Natural killer cell treated with Interleukin-12 subunit alpha and Interleukin-12 subunit beta and Interleukin-15 and Interleukin-18, amount 100 ng/mL, for 72 hours (primary cell): ENCODE data around the gene MAP2K6. TPM values are rescaled to one million over a fixed set of nuclear protein-coding genes. Genes with fewer than 3 reads are reported as not detected.
A peak's percentile ranks its signal among the peaks of the same experiment; 100 is the strongest.
"Not testable (repeated sequence)": the region's sequence is repeated elsewhere in the genome, so short reads cannot be mapped to it uniquely, and the experiment has no call there.

Experiments used
- ATAC-seq, 2 donors: fragments of 150-1000 bp; cut with Tn5 transposase in 1 of 2; sonication (Bioruptor Pico), chemical (Tn5 transposase) in 1 of 2; 2 replicates each; pipeline ENCODE4 v1.10.0; 2021
- DNase-seq: peaks from one replicate; pipeline ENCODE4 v3.0.0; 2022; ENCODE audit warnings: low spot score
- H3K27ac Mint-ChIP-seq, 2 donors: 1 replicate in 1 of 2; 2 replicates in 1 of 2; pipeline ENCODE4 v1.8.0; 2022; ENCODE audit warnings: mixed read lengths in 2 of 2, mild to moderate bottlenecking in 1 of 2, moderate library complexity in 1 of 2
- H3K27me3 Mint-ChIP-seq, 2 donors: 1 replicate in 1 of 2; 2 replicates in 1 of 2; pipeline ENCODE4 v1.8.0; 2022; ENCODE audit warnings: mixed read lengths in 2 of 2
- H3K36me3 Mint-ChIP-seq: one replicate; pipeline ENCODE4 v1.8.0; 2022; ENCODE audit warnings: mixed read lengths
- H3K4me1 Mint-ChIP-seq, 2 donors: 1 replicate in 1 of 2; 2 replicates in 1 of 2; pipeline ENCODE4 v1.8.0; 2022; ENCODE audit warnings: low read depth in 2 of 2, mixed read lengths in 2 of 2, mild to moderate bottlenecking in 1 of 2
- H3K4me3 Mint-ChIP-seq: one replicate; pipeline ENCODE4 v1.8.0; 2022; ENCODE audit warnings: mixed read lengths
- H3K9me3 Mint-ChIP-seq: 2 replicates; pipeline ENCODE4 v1.8.0; 2022; ENCODE audit warnings: mixed read lengths
- total RNA-seq, 2 donors: library from RNA; stranded (reverse); gene quantifications; one replicate each; pipeline ENCODE4 v1.2.3, GENCODE V29; 2022

Gene MAP2K6
- total RNA-seq, 2 donors from 2014 or later, result 0.36 to 0.53 TPM

DNA sequence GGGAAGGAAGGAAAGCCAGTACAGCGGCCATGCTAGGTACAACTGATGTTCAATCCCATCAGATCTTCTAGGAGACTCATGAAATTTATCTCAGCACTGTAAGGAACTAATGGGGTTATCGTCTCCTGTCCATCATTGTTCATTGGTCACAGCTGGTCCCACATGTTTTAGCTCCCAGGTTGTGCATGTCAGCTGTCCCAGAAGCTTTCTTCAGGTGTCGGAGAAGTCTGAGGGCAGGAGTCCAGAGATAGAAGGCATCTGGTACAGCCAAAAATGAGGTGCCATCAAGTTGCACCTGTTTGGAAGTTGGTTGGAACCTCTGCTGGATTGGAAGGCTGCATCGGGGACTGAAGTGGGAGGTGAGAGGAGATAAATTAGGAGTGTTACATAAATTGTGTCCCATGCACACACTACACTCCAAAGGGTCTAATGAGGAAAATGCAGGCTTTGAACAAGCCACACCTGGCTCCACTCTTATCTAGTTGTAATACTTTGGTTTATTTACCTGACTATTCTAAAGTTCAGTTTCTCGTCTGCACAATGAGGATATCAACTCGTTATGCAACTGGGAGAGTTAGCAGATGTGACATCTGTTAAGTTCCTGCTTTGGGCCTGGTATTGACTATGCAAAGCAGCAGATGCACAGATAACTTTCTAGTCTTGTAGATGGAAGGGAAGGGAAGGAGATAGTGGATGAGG, 62.9 kb downstream of the MAP2K6 start:
- Mint-ChIP-seq H3K27me3 (no peaks in the 10 kb centered on the region), H3K36me3 (no peaks in the 10 kb centered on the region), H3K4me3 (no peak overlapping the region), H3K9me3 (no peaks in the 10 kb centered on the region), H3K4me1 (peaks cover 13 to 16% of the 10 kb centered on the region in 2 donors), H3K27ac (no peak overlapping the region)
- ATAC-seq (no peak), DNase-seq (no peak)

DNA sequence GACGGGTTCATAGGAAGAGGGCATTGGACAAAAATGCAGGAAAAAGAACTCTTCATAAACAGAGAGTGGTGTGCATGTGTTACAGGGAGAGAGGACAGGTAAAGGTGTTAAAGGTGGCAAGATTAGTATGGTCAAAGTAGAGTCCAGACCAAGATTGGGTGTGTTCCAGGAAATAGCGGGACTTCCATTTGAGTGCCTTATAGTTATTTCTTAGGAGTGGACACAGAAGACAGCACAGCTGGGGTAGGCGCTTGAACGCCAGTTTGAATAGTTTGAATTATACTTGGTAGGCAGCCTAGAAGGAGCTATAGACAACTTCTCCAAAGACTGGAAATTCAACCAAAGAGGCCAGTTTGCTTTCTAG, 63.4 kb downstream of the MAP2K6 start:
- no peaks in the 10 kb centered on the region for H3K36me3 Mint-ChIP-seq
- no peak overlapping the region for H3K4me3 Mint-ChIP-seq
- DNase-seq (no peak), ATAC-seq (no peak)
- H3K27ac Mint-ChIP-seq, result no peak overlapping the region
- H3K9me3 Mint-ChIP-seq, result no peaks in the 10 kb centered on the region
- peaks cover 13 to 16% of the 10 kb centered on the region in 2 donors for H3K4me1 Mint-ChIP-seq
- H3K27me3 Mint-ChIP-seq, result no peaks in the 10 kb centered on the region

DNA sequence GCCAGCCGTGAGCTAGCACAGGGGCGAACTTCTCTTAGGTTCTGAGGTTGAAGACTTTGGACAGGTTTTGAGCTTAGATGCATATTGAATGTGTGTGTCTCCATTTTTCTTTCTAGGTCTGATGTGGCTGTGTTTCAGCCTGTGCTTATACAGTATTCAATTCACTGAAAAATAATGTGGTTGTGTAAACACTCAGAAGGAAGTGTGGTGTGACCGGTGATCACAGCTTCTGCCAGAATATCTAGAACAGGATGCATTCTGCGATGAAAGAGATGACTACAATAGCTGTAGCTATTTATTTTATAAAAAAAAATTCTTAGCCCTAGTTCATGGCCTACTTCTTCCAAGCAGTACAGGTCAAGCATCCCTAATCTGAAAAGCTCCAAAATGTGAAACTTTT, 64.4 kb downstream of the MAP2K6 start:
- peak overlapping the region in 1 of 2 donors; percentile 53 for H3K27ac Mint-ChIP-seq
- ATAC-seq (peak in 1 of 2 donors; percentile 69), DNase-seq (no peak)
- peaks cover 13 to 16% of the 10 kb centered on the region in 2 donors for H3K4me1 Mint-ChIP-seq
- H3K9me3 Mint-ChIP-seq, result no peaks in the 10 kb centered on the region
- no peaks in the 10 kb centered on the region for H3K27me3 Mint-ChIP-seq
- H3K4me3 Mint-ChIP-seq, result peak overlapping the region; percentile 2
- H3K36me3 Mint-ChIP-seq, result no peaks in the 10 kb centered on the region

DNA sequence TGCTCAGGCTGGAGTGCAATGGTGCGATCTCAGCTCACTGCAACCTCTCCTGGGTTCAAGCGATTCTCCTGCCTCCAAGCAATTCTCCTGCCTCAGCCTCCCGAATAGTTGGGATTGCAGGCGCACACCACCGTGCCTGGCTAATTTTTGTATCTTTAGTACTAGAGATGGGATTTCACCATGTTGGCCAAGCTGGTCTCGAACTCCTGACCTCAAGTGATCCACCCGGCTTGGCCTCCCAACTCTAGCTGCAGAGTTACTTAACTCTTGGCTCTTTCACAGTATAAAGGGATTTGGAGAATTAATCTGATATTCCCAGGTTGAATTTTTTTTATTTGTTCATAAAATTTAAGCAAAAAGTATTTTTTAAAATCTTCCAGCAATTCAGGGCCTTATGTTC, 65.3 kb downstream of the MAP2K6 start:
- H3K4me3 Mint-ChIP-seq, H3K27ac Mint-ChIP-seq, DNase-seq, H3K9me3 Mint-ChIP-seq, ATAC-seq, H3K36me3 Mint-ChIP-seq, H3K27me3 Mint-ChIP-seq: not testable (repeated sequence)
- peaks cover 13 to 16% of the 10 kb centered on the region in 2 donors for H3K4me1 Mint-ChIP-seq

DNA sequence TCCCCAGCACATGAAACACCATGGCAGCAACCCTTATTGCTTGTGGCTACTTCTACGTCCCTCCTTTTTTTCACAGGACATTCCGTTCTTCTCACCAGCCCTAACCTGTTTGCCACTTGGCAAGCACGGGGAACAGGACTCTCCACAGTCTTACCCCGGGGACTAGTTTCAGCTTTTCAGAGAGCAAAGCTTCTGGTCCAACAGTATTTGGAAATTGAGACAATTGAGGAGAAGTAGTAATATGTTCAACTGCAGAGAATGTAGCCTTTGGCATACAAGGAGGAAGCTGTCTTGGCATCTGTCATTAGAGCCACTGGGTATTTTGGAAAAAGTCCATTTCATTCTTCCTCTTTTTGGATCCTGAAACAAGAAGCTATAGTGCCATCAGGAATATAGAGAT, 65.7 kb downstream of the MAP2K6 start:
- H3K4me1 Mint-ChIP-seq, result peaks cover 13 to 16% of the 10 kb centered on the region in 2 donors
- DNase-seq (no peak), ATAC-seq (no peak)
- no peak overlapping the region for H3K4me3 Mint-ChIP-seq
- H3K27ac Mint-ChIP-seq, result no peak overlapping the region
- H3K9me3 Mint-ChIP-seq, result no peaks in the 10 kb centered on the region
- no peaks in the 10 kb centered on the region for H3K36me3 Mint-ChIP-seq
- H3K27me3 Mint-ChIP-seq, result no peaks in the 10 kb centered on the region

DNA sequence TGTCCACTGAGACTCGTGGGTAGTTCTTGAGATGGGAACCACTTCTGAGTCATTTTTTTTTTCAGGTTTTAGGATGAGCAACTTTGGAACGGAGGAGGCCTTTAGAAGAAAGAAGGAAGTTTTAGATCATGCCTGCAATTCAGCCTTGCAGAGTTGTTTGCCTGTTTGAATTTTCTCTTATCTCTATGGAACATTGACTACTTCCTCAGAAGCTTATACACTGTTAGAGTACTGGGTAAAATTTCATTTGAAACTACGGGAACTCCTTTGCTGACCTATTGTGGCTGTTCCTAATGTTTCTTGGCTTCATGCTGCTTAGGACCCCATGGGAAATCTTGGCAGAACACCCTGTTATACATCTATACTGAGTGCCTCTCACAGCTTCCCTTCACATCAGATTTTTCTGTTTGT, 70.8 kb downstream of the MAP2K6 start:
- ATAC-seq (no peak), DNase-seq (no peak)
- no peak overlapping the region for H3K4me3 Mint-ChIP-seq
- no peaks in the 10 kb centered on the region for H3K9me3 Mint-ChIP-seq
- peaks cover 2 to 3% of the 10 kb centered on the region in 2 donors for H3K4me1 Mint-ChIP-seq
- H3K27ac Mint-ChIP-seq, result no peak overlapping the region
- no peaks in the 10 kb centered on the region for H3K27me3 Mint-ChIP-seq
- no peaks in the 10 kb centered on the region for H3K36me3 Mint-ChIP-seq

DNA sequence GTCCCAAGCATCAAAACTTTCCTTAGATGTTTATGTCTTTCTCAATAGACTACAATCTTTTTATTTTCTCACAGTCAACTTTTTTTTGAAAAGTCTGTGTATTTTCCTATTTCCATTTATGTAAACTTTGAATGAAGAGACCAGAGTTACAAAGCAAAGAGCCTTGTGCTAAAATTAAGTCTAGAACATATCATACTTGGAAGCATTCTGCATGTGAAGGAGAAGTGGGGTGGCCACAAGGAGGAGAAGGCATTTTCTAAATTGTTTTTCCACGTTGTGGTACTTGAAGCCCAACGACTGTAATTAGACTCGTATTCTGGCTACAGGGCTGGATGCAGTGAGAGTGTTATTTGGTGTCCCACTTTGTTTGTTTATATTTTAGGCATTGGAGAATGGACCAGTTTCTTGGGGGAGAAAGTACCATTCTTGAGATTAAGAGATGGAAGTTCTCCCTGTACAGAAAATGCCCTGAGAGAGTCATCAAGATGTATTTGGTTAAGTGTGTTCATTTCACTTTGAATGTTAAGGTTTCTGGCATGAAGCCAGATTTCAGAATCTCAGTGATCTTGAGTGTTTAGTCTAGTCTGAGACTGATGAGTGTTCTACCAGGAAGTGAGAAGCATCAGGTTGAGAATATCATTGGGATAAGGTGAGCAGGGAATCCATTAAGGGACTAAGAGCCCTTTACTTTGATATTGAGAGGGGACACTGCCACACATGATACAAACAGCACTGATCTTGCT, 71.6 kb downstream of the MAP2K6 start:
- Mint-ChIP-seq H3K27ac (no peak overlapping the region), H3K4me1 (peaks cover 5 to 7% of the 10 kb centered on the region in 2 donors), H3K27me3 (no peaks in the 10 kb centered on the region), H3K4me3 (no peak overlapping the region), H3K36me3 (no peaks in the 10 kb centered on the region), H3K9me3 (no peaks in the 10 kb centered on the region)
- DNase-seq (no peak), ATAC-seq (no peak)

DNA sequence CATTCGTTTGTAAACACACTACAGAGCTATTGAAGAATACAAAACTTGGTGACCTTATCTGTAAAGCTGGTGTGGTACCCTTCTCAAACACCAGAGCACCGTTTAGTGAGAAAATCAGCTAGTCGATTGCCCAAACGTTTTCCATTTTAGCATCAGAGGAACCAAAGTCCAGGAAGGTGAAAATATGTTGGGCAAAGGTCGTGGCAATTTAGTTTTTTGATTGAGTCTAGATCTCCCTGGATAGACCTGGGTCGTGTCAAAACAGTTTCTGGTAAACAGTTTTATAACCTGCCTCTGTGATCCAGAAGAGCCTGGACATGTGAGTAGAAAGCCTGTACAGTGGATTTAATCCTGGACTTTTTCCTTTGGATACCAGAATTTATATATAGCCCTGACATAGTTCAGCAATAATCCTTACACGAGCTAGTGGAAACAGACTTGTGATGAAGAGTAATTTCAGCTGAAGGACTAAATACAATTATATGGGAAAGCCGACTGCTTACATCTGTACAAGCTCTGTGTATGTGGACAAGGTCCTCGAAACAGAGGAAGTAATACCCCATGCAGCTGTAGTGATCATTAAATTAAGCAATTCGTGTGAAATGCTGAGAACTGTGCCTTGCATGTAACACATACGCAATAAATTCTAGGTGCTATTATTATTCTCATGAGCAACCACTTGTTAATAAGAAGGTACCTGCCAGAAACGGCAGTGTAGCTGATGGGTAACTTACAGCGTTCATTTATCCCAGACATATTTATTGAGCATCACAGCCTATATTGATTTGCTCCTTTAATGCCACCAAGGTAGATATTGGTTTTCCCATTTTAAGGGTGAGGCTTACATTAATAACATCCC, 72.5 kb downstream of the MAP2K6 start:
- Mint-ChIP-seq H3K9me3 (no peaks in the 10 kb centered on the region), H3K27ac (no peak overlapping the region), H3K36me3 (no peaks in the 10 kb centered on the region), H3K27me3 (no peaks in the 10 kb centered on the region), H3K4me1 (peaks cover 8 to 11% of the 10 kb centered on the region in 2 donors), H3K4me3 (no peak overlapping the region)
- DNase-seq (no peak), ATAC-seq (no peak)

DNA sequence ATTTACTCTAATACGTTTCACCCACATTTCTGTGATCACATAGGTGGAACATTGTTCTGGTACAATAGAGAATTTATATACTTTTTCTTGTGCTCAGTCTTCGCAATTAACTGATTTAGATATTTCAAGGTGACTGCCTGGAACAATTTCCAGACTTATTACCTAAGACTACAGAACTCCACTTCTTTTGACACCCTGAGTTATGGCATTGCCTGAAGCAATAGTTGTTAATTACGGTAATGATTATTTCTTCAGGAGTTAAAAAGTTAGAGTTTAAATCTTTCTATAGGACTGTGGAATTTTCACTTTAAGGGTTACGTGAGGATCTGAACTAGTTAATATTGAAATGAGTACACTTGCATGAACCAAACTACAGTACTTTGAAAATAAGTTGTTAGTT, 74.8 kb downstream of the MAP2K6 start:
- no peak overlapping the region for H3K27ac Mint-ChIP-seq
- no peak overlapping the region for H3K4me3 Mint-ChIP-seq
- no peaks in the 10 kb centered on the region for H3K36me3 Mint-ChIP-seq
- H3K27me3 Mint-ChIP-seq, result no peaks in the 10 kb centered on the region
- H3K4me1 Mint-ChIP-seq, result peaks cover 15% of the 10 kb centered on the region in 2 donors
- ATAC-seq (no peak), DNase-seq (no peak)
- no peaks in the 10 kb centered on the region for H3K9me3 Mint-ChIP-seq

DNA sequence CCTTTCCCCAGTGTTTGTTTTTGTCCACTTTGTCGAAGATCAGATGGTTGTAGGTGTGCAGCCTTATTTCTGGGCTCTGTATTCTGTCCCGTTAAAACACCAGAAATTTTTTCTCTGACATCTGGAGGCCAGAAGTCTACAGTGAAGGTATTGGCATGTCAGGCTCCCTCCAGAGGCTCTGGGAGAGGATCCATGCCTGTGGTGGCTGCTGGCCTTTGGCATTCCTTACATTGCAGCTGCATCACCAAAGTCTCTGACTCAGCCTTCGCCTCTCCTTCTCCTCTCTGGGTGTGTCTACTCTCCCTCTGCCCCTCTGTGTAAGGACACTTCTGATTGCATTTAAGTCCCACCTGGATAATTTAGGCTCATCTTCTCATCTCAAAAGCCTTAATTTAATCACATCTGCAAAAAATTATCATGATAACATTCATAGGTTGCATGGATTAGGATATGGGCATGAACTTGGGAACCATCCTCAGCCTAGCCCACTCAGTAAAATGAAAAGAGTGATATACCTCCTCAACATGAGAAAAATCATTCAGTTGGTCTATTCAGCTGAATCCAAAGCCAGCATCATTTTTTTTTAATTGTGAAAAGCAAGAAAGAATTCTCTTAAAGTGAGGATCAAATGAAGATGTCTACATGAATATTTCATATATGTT, 78.0 kb downstream of the MAP2K6 start:
- no peaks in the 10 kb centered on the region for H3K9me3 Mint-ChIP-seq
- H3K36me3 Mint-ChIP-seq, result no peaks in the 10 kb centered on the region
- H3K4me1 Mint-ChIP-seq, result peaks cover 15 to 19% of the 10 kb centered on the region in 2 donors

DNA sequence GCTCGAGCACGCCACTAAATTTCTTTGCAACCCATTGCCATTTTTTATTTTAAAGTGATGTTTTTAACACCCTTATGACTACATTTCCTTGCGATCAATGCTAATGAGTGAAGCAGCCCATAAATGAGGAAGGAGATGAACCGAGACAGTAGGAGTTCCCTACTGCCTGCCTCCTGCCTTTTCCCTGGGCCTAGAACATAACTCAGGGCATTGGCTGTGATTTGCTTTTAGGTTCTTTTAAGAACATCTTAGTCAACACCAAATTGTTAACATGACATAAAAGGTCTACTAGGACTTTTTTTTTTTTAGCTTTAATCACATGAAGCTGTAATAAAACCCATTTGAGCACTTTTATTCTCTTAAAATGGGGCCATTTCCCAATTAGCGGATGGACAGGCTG, 81.3 kb downstream of the MAP2K6 start:
- Mint-ChIP-seq H3K4me1 (peaks cover 10 to 15% of the 10 kb centered on the region in 2 donors), H3K36me3 (no peaks in the 10 kb centered on the region), H3K27ac (no peak overlapping the region), H3K27me3 (no peaks in the 10 kb centered on the region), H3K9me3 (no peaks in the 10 kb centered on the region), H3K4me3 (no peak overlapping the region)
- DNase-seq (no peak), ATAC-seq (no peak)

More for the DNA sequence above, 78.0 kb downstream of the MAP2K6 start:
- ATAC-seq, result no peak
- Mint-ChIP-seq H3K27ac (no peak overlapping the region), H3K27me3 (no peaks in the 10 kb centered on the region), H3K4me3 (no peak overlapping the region)
- no peak for DNase-seq

DNA sequence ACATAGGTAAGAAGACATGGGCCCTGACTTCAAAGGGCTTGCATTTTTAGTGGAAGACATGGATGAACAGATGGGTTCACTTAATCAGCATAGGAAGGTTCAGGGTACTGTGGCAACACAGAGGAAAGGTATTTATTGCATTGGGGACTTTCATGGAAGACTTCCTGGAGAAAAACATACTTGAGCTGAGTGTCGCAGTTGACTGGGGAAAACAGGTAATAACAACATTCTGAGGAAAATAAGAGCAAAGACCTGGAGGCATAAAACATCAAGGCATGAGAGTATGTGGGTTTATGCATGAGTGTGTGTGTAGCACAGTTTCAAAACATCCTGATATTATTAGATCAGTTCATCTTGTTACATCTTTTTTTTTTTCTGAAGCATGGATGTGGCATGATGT, 82.7 kb downstream of the MAP2K6 start:
- H3K27ac Mint-ChIP-seq, result no peak overlapping the region
- no peaks in the 10 kb centered on the region for H3K27me3 Mint-ChIP-seq
- DNase-seq (no peak), ATAC-seq (no peak)
- peaks cover 8 to 10% of the 10 kb centered on the region in 2 donors for H3K4me1 Mint-ChIP-seq
- no peaks in the 10 kb centered on the region for H3K9me3 Mint-ChIP-seq
- no peaks in the 10 kb centered on the region for H3K36me3 Mint-ChIP-seq
- no peak overlapping the region for H3K4me3 Mint-ChIP-seq

DNA sequence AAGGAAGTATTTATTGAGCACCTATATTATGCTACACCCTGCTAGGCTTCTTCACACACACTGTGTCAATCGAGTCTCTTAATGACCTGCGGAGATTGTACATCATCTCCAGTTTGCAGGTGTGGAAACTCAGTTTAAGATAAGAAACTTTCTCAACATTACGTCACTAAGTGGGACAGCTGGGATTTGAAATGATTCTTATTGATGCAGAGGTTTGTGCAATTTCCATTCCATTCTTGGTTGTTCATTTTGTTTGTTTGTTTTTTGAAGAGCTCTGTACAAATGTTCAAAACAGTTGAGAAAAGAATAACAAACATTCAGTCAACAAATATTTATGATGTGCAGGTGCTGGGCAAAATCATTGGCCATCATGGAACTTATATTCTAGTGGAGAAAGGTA, 84.8 kb downstream of the MAP2K6 start:
- ATAC-seq, result no peak
- Mint-ChIP-seq H3K36me3 (no peaks in the 10 kb centered on the region), H3K27me3 (no peaks in the 10 kb centered on the region), H3K9me3 (no peaks in the 10 kb centered on the region), H3K4me3 (no peak overlapping the region), H3K27ac (no peak overlapping the region), H3K4me1 (peaks cover 7 to 10% of the 10 kb centered on the region in 2 donors)
- DNase-seq, result no peak
